Suppressor macrophage treated with lipopolysaccharide for 4 hours (primary cell): Measurements from ENCODE around the gene GALNTL6.

Source experiments
- DNase-seq: peaks from one replicate; pipeline ENCODE4 v3.0.0-alpha.2; 2020

Gene GALNTL6

GRCh38 chr4:172009446-172010230 lies 196.4 kb downstream of the GALNTL6 start:
- no peak for DNase-seq

- DNase-seq = peak; percentile 4
These were observed 198.0 kb downstream of the GALNTL6 start for GRCh38 chr4:172011196-172011595.

- DNase-seq = no peak
These were observed 205.2 kb downstream of the GALNTL6 start for GRCh38 chr4:172018358-172018757.

GRCh38 chr4:172035562-172035961 lies 222.4 kb downstream of the GALNTL6 start:
- DNase-seq = no peak

GRCh38 chr4:172040766-172041165 lies 227.6 kb downstream of the GALNTL6 start:
- no peak for DNase-seq

- no peak for DNase-seq
These were observed 229.5 kb downstream of the GALNTL6 start for GRCh38 chr4:172042714-172043114.

GRCh38 chr4:172045981-172046380 lies 232.8 kb downstream of the GALNTL6 start:
- no peak for DNase-seq

GRCh38 chr4:172048666-172049065 lies 235.5 kb downstream of the GALNTL6 start:
- no peak for DNase-seq

GRCh38 chr4:172050911-172051310 lies 237.7 kb downstream of the GALNTL6 start:
- DNase-seq = no peak

GRCh38 chr4:172055046-172055445 lies 241.8 kb downstream of the GALNTL6 start:
- no peak for DNase-seq

GRCh38 chr4:172055498-172055897 lies 242.3 kb downstream of the GALNTL6 start:
- DNase-seq = no peak

GRCh38 chr4:172061204-172061603 lies 248.0 kb downstream of the GALNTL6 start:
- DNase-seq = no peak

GRCh38 chr4:172068506-172068905 lies 255.3 kb downstream of the GALNTL6 start:
- no peak for DNase-seq

GRCh38 chr4:172073590-172073989 lies 260.4 kb downstream of the GALNTL6 start:
- DNase-seq = no peak

GRCh38 chr4:172083272-172083671 lies 270.1 kb downstream of the GALNTL6 start:
- no peak for DNase-seq

GRCh38 chr4:172088556-172088955 lies 275.4 kb downstream of the GALNTL6 start:
- DNase-seq = no peak

- DNase-seq = no peak
These were observed 282.0 kb downstream of the GALNTL6 start for GRCh38 chr4:172095161-172095560.

GRCh38 chr4:172096786-172097185 lies 283.6 kb downstream of the GALNTL6 start:
- no peak for DNase-seq

GRCh38 chr4:172099376-172099775 lies 286.2 kb downstream of the GALNTL6 start:
- no peak for DNase-seq

- no peak for DNase-seq
These were observed 290.3 kb downstream of the GALNTL6 start for GRCh38 chr4:172103456-172103855.

GRCh38 chr4:172104539-172104938 lies 291.3 kb downstream of the GALNTL6 start:
- no peak for DNase-seq

- no peak for DNase-seq
These were observed 292.7 kb downstream of the GALNTL6 start for GRCh38 chr4:172105918-172106317.

- DNase-seq = no peak
These were observed 296.3 kb downstream of the GALNTL6 start for GRCh38 chr4:172109466-172109865.

- DNase-seq = no peak
These were observed 311.6 kb downstream of the GALNTL6 start for GRCh38 chr4:172124656-172125308.

GRCh38 chr4:172125443-172125842 lies 312.2 kb downstream of the GALNTL6 start:
- peak; percentile 3 for DNase-seq
